SW480 (cell line): ENCODE results near the gene USH1G.

ENCODE experiments used
- DNase-seq: peaks from one replicate; pipeline ENCODE4 v3.0.0-alpha.2; 2016; ENCODE audit warnings: low spot score

Gene USH1G

GRCh38 chr17:74954115-74954514 is 31.1 kb upstream of the USH1G start:
- DNase-seq = no peak

DNA sequence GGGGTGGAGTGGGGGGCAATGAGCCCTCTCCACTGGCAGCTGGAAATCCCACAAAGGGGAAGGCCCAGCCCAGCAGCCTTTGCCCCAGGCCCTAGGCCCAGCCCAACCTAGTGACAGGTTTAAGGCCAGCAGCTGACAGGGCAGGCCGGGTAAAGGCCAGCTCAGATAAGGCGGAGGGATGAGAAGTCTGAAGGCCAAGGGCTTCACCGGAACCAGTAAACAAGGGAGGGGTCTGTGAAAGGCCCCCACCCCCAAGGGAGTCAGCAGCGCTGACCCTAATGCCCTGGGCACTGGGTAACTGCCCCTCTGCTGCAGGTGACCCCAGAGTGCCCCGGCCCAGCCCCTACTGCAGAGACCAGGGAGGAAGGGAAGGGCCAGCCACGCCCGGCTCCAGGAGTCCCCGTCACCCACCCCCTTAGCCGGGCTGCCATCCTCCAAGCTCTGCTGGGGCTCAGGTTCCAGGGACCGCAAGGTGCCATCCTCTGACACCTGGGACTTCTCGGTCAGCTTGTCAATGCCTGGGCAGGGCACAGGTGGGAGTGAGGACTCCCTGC is 30.2 kb upstream of the USH1G start:
- DNase-seq = no peak

DNA sequence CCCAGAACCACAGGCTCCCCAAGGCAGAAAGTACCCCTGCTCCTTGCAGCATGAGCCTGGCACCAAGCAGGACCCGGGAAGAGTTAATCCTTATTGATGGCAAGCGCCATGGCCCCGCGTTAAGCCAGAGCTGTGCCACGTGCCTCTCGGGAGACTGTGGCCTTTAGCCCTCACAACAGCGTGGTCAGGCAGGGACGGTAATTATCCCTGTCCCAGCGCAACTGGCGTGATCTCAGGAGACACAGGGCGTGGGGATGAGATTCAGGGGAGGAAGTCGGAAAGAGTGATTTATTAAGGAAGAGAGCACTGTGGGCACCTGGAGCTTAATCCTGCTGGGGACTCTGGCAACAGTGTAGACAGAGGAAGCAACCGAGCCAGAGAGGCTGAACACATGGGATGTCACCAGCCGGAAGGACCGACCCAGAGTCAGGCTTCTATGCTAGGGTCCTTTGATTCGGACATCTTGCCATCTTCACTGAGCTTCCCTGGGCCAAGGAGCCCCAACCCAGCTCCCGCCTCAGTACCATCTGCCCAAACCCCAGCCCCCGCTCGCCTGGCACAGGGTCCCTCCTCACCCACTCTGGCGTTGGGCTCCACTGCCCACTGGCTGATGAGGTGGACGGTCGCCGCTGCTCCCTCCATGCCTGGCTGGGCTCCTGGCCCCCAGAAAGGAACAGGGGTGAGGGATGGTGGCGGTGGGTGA is 29.5 kb upstream of the USH1G start:
- no peak for DNase-seq

DNA sequence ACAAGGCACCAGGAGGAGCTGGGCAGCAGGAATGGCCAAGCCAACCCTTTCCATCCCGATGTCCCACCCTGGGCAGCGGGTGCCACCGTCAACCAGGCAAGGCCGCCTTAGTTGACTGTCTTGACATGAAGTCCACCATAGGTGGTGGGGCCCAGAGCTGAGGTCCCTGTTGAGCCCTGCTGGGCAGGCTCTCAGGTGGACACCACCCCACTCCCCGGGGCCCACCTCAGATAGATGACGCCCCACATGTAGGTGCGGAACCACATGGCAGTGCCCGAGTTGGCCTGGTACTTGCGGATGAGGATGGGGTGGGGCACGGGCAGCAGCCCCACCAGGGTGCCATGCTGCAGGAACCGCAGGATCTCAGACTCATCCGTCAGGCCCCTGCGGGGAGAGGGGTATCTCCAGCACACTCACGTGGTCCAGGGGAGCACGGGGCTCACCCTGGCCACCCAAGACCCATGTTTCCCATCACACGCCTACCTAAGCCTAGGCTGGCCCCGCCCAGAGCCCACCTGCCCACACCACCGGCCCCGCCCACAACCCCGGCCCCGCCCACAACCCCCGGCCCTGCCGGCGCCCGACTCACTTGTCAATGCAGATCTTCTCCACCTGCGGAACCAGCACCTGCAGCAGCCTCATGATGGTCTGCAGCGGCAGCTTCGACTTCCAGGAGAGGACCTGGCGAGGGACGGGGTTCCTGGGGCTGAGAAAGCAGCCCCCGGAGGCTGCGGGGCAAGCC is 28.8 kb upstream of the USH1G start:
- no peak for DNase-seq

DNA sequence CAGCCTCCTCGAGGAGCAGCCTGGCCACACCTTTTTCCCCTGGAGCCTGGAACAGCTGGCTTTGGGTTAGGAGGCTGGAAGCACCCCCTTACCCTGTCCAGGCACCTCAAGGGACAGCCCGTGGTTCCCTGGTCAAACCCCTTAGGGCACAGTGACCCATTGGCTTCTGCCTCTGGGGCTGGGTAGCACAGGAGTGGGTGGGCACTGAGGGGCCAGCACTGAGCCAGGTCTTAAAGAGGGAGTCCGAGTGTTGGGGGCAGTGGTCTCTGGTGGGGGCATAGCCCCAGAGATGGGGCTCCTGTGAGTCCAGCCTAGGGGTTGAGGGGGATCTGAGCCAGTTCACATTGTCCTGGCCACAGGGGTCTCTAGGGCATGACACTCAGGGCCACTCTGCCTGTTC is 28.0 kb upstream of the USH1G start:
- DNase-seq = no peak

DNA sequence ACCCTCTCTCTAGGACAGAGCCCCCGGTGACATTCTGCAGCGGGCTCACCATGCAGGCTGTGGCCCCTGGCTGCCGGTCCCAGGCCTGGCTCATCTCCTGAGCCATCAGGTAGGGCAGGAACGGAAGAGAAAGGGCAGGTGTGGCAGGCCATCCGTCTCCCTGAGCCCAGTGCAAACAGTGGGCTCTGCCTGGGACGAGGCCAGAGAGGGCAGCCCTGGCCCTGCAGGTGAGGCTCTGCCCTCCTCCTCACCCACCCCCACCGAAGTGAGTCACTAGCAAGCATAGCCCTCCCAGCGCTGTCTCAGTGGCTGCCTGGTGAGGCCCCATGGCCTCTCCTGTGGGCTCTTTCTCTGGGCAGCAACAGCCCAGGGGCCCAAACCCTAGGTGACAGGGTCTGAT is 27.2 kb upstream of the USH1G start:
- DNase-seq = peak; percentile 60

- DNase-seq = no peak
These were observed 26.5 kb upstream of the USH1G start for GRCh38 chr17:74949455-74950115.

- no peak for DNase-seq
These were observed 24.1 kb upstream of the USH1G start for GRCh38 chr17:74947041-74947754.

DNA sequence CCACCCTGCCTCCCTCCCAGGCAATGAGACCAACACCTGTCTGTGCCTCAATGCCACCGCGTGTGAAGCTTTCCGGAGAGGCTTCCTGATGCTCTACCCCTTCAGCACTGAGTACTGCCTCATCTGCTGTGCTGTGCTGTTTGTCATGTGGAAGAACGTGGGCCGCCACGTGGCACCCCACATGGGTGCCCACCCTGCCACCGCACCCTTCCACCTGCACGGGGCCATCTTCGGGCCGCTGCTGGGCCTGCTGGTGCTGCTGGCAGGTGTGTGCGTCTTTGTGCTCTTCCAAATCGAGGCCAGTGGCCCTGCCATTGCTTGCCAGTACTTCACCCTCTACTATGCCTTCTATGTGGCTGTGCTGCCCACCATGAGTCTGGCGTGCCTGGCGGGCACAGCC is 23.6 kb upstream of the USH1G start:
- DNase-seq = no peak

GRCh38 chr17:74945543-74945942 is 22.5 kb upstream of the USH1G start:
- DNase-seq = no peak

GRCh38 chr17:74943808-74944522 is 20.9 kb upstream of the USH1G start:
- DNase-seq = peak; percentile 88

GRCh38 chr17:74941128-74941725 is 18.2 kb upstream of the USH1G start:
- no peak for DNase-seq

GRCh38 chr17:74939534-74939933 is 16.5 kb upstream of the USH1G start:
- DNase-seq = no peak

DNA sequence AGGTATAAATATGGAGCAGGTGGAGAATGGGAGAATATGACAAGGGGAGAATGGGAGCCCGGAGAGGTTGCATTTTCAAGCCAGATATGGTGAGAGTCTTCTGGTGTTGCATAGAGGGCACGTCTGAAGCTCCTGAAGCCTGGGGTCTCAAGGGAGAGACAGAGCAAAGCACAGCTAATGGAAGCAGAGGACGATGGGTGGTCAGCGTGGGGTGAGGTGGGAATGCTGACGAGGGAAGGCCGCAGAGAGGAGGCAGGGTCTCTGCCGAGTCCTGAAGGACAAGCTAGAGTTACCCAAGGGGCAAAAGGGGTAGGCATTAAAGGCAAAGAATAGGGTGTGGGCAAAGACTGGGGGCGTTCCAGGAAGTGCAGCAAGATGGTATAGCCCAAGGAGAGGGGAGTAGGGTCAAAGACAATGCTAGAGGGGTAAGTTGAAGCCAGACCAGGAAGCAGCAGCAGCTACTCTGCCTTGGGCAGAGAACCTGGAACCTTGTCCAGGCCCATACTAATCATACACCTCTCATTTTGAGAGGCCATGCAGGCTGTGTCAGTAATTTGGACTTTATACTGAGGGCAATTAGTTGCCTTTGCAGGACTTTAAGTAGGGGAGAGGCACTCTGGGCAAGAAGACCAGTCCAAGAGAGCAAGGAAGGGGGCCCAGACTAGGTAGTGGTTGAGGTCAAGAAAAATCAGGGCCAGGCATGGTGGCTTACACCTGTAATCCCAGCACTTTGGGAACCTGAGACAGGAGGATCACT is 15.3 kb upstream of the USH1G start:
- no peak for DNase-seq

DNA sequence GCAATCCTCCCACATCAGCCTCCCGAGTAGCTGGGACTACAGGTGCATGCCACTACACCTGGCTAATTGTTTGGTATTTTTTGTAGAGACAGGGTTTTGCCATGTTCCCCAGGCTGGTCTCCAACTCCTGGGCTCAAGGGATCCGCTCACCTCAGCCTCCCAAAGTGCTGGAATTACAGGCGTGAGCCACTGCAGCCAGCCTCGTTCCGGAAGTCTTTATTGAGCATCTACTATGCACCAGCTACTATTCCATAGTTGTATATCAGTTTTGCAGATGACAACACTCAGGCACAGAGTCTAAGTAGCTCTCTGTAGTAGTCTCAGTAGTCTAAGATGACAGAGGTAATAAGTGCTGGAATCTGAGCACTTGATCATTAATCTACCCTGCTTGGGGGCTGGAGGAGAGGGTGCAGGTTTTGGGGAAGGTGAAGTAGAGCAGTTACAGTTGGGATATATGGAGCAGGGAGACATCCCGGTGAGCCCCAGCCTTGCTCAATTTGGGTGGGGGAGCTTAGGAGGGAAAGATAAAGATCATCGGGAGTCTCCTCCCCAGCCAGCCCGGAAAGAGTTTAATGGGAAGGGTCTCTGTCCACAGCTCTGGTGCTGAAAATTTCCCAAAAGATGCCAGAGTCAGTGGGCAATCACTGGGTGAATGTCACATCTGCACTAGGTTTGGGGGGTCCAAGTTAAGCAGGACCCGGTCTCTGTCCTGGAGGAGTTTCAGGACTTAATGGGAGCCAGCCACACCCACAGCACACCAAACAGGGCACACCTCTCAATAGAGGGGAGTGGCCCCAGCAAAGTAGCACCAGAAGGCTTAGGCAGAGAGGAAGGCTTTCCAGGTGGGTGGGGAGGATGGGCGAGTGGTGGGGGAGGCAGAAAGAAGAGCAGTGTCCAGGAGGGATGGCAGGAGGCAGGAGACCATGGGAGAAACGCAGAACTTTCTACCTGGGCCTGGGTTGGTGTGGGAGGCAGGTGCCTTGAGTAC is 14.3 kb upstream of the USH1G start:
- DNase-seq = no peak

- no peak for DNase-seq
These were observed 13.4 kb upstream of the USH1G start for GRCh38 chr17:74936470-74936799.

DNA sequence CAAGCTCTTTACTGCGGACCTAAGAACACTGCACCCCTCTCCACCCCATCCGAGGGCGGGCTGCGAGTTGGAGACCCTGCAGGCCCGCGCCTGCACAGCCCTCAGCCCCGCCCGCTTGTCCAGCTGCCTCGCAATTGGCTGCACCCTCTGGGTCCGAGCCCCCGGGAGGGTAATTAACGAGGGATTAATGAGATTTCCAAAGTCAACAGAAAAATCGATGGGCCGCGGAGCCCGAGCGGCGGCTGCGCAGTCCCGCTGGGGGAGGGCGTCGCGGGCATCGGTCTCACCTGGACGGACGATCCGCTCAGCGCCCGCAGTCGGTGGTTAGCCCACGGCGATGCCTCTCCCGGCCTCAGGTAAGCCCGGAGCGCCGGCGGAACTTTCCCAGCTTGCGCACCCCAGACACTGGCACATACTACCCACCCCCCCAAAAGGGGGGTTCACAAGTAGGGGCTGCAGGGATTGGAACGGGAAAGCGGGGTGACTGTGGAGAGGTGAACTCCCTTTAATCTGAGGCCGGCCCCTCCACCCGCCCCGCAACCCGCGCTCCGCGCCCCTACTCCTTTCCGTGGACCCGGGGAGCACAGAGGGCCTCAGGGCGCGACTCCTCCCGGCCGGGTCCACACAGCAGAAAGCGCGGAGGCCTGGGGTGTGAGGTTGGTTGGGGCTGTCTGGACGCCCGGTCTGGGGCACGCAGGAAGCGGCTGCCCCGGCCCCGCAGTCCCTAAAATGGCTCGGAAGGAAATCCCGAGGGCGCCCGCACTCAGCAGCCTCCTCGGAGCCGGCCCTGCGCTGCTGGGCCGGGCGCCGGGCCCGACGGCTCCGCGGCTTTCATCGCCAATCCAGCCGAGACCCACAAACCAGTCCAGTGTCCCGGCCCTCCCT is 12.8 kb upstream of the USH1G start, which contains the start of gene OTOP3:
Gene OTOP3 (plus strand): TSS at position 314 of the 885 bp plus-strand sequence. CDS start 24 bp downstream, at position 338.
- DNase-seq = no peak

DNA sequence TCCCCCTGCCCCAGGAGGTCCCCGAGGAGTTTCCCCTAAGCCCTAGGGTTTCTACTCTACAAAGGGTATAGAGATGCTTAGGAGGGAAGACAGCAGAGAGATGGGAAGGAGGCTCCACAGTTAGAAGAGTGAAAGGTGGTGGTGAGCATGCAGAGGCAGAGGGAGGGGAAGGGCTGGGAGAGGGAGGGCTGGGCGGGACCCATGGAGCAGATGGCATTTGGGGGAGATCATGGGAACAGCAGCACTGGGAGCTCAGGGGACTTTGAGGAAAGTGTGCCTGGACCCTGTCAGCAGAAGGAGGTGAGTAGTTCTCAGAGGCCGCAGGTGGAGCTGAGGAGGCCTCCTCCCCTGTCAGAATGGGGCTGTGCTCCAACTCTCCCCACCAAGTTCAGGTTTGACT is 12.0 kb upstream of the USH1G start:
- no peak for DNase-seq
